MCF 10A (cell line): Measurements from ENCODE around the gene GSAP. TPM values are rescaled to one million over a fixed set of nuclear protein-coding genes. Genes with fewer than 3 reads are reported as not detected.
A peak's percentile ranks its signal among the peaks of the same experiment; 100 is the strongest.

Experiments
- BruUV-seq: library from RNA; stranded (reverse); fragments of 400-500 nt; replicated peaks from 2 replicates; lab custom pipeline; 2021; lab: Mats Ljungman, UMichigan
- CTCF ChIA-PET: fragments of 300-600 bp; sonication (Branson Sonifier 250); formaldehyde crosslinking; extraction: SDS; loops from one replicate; lab custom pipeline; 2021; ENCODE audit warnings: antibody characterized with exemption, inconsistent platforms; lab: Yijun Ruan, JAX
- POLR2A ChIA-PET: fragments of 300-600, 350-650 bp; sonication (Branson Sonifier 250); formaldehyde crosslinking; extraction: SDS; loops from one replicate; lab custom pipeline; 2020; ENCODE audit warnings: antibody characterized with exemption, inconsistent platforms; lab: Yijun Ruan, JAX
- DNase-seq: peaks from one replicate; pipeline ENCODE4 v3.0.0-alpha.2; 2018; ENCODE audit not compliant: unreplicated experiment
- H3K27ac Mint-ChIP-seq: one replicate; pipeline ENCODE4 v1.8.0; 2022; ENCODE audit warnings: mild to moderate bottlenecking, low read depth, mixed read lengths; ENCODE audit not compliant: unreplicated experiment
- H3K27me3 Mint-ChIP-seq: one replicate; pipeline ENCODE4 v1.8.0; 2022; ENCODE audit warnings: mixed read lengths; ENCODE audit not compliant: insufficient read depth, unreplicated experiment
- H3K36me3 Mint-ChIP-seq: one replicate; pipeline ENCODE4 v1.8.0; 2022; ENCODE audit warnings: mild to moderate bottlenecking, moderate library complexity, mixed read lengths; ENCODE audit not compliant: insufficient read depth, unreplicated experiment
- H3K4me1 Mint-ChIP-seq: one replicate; pipeline ENCODE4 v1.8.0; 2022; ENCODE audit warnings: mixed read lengths; ENCODE audit not compliant: insufficient read depth, unreplicated experiment
- H3K4me3 Mint-ChIP-seq: one replicate; pipeline ENCODE4 v1.8.0; 2022; ENCODE audit warnings: mild to moderate bottlenecking, moderate library complexity, mixed read lengths; ENCODE audit not compliant: unreplicated experiment
- H3K9me3 Mint-ChIP-seq: one replicate; pipeline ENCODE4 v1.8.0; 2022; ENCODE audit warnings: mixed read lengths; ENCODE audit not compliant: unreplicated experiment
- CTCF ChIP-seq: fragments of 200-600 bp; IDR thresholded peaks from one replicate; pipeline ENCODE4 v1.8.0; 2022; ENCODE audit warnings: antibody characterized with exemption, mild to moderate bottlenecking; ENCODE audit not compliant: unreplicated experiment
- intact Hi-C: fragments of 100-400 bp; cut with micrococcal nuclease; formaldehyde crosslinking; loops from 2 replicates; pipeline ENCODE4 v1.14.1; 2022
- total RNA-seq: library from RNA; stranded (reverse); gene quantifications from 2 replicates; pipeline ENCODE4 v1.2.3, GENCODE V29; 2022

Gene GSAP
- total RNA-seq, 1 experiment from 2014 or later, result 13.7 TPM

GRCh38 chr7:77442636-77443035 is 26.5 kb upstream of the GSAP start:
- TF ChIP-seq CTCF, result no peak
- ChIA-PET CTCF (interaction anchor here (0.6 to 2.0 kb wide), 4 partner anchors 39 to 209 kb away, joined by 3 to 9 read pairs (median 4); no protein-coding TSS in a partner anchor), POLR2A (interaction anchor here (0.7 kb wide), 1 partner anchor 76 kb away, joined by 3 read pairs; no protein-coding TSS in a partner anchor)
- BruUV-seq, result no TSS peak
- Mint-ChIP-seq H3K36me3 (no peaks in the 10 kb centered on the region), H3K27me3 (no peaks in the 10 kb centered on the region), H3K4me3 (no peak overlapping the region), H3K4me1 (peaks cover 14% of the 10 kb centered on the region), H3K9me3 (no peaks in the 10 kb centered on the region), H3K27ac (peak overlapping the region; percentile 72)
- intact Hi-C loops, result no loop called here
- peak; percentile 67 for DNase-seq

- H3K27ac Mint-ChIP-seq, result no peak overlapping the region
- no peaks in the 10 kb centered on the region for H3K9me3 Mint-ChIP-seq
- no TSS peak for BruUV-seq
- POLR2A ChIA-PET, result no interaction called here
- CTCF ChIA-PET, result interaction anchor here (0.7 to 2.5 kb wide), 7 partner anchors 14 to 859 kb away, joined by 3 to 23 read pairs (median 4); no protein-coding TSS in a partner anchor
- intact Hi-C loops, result no loop called here
- no peaks in the 10 kb centered on the region for H3K36me3 Mint-ChIP-seq
- no peaks in the 10 kb centered on the region for H3K27me3 Mint-ChIP-seq
- peaks cover 14% of the 10 kb centered on the region for H3K4me1 Mint-ChIP-seq
- H3K4me3 Mint-ChIP-seq, result no peak overlapping the region
- no peak for DNase-seq
- no peak for TF ChIP-seq CTCF
Observed at GRCh38 chr7:77441046-77441445, 24.9 kb upstream of the GSAP start.

- TF ChIP-seq CTCF, result peak; percentile 41
- DNase-seq, result peak; percentile 76
- peaks cover 14% of the 10 kb centered on the region for H3K4me1 Mint-ChIP-seq
- ChIA-PET CTCF (interaction anchor here (0.6 to 2.5 kb wide), 29 partner anchors 10 to 318 kb away, joined by 3 to 23 read pairs (median 4); no protein-coding TSS in a partner anchor), POLR2A (interaction anchor here (1.2 to 2.0 kb wide), 4 partner anchors 12 to 162 kb away, joined by 3 to 5 read pairs (median 4); no protein-coding TSS in a partner anchor)
- H3K9me3 Mint-ChIP-seq, result no peaks in the 10 kb centered on the region
- no peaks in the 10 kb centered on the region for H3K36me3 Mint-ChIP-seq
- no peaks in the 10 kb centered on the region for H3K27me3 Mint-ChIP-seq
- intact Hi-C loops, result loop anchor here (1.0 to 10.0 kb wide), 4 partner anchors 99 to 505 kb away; no protein-coding TSS in a partner anchor
- no peak overlapping the region for H3K4me3 Mint-ChIP-seq
- H3K27ac Mint-ChIP-seq, result no peak overlapping the region
- no TSS peak for BruUV-seq
Observed at GRCh38 chr7:77439572-77439971, 23.4 kb upstream of the GSAP start.

- BruUV-seq, result no TSS peak
- no peak for DNase-seq
- TF ChIP-seq CTCF, result no peak
- CTCF ChIA-PET, result interaction anchor here (0.6 kb wide), 1 partner anchor 226 kb away, joined by 3 read pairs; no protein-coding TSS in a partner anchor
- POLR2A ChIA-PET, result no interaction called here
- H3K4me1 Mint-ChIP-seq, result peaks cover 2% of the 10 kb centered on the region
- intact Hi-C loops, result loop anchor here (5.0 to 10.0 kb wide), 2 partner anchors 144 to 507 kb away; no protein-coding TSS in a partner anchor
- H3K27me3 Mint-ChIP-seq, result no peaks in the 10 kb centered on the region
- no peaks in the 10 kb centered on the region for H3K36me3 Mint-ChIP-seq
- H3K27ac Mint-ChIP-seq, result no peak overlapping the region
- H3K9me3 Mint-ChIP-seq, result no peaks in the 10 kb centered on the region
- no peak overlapping the region for H3K4me3 Mint-ChIP-seq
Observed at GRCh38 chr7:77438131-77438530, 22.0 kb upstream of the GSAP start.
